Spleen (tissue), 11 donors: ENCODE measurements around the gene TRIM26. TPM values are rescaled to one million over a fixed set of nuclear protein-coding genes. Genes with fewer than 3 reads are reported as not detected.

Experiments used
- DNase-seq: peaks from one replicate; pipeline ENCODE4 v3.0.0-alpha.2; 2020
- H3K27ac ChIP-seq, 8 donors: fragments of 200-600 bp; sonication (generic) in 7 of 8; 1 replicate in 4 of 8; 2 replicates in 4 of 8; pipeline versions ENCODE4 v1.5.0 to v1.8.0; 2016 to 2021; ENCODE audit warnings: inconsistent platforms in 4 of 8, mild to moderate bottlenecking in 4 of 8, moderate library complexity in 1 of 8
- H3K27me3 ChIP-seq, 7 donors: fragments of 200-600 bp; sonication (generic) in 6 of 7; replicated peaks in 1 of 7; 1 replicate in 4 of 7; 2 replicates in 3 of 7; pipeline versions ENCODE4 v1.5.0 to v1.8.0; 2016 to 2021; ENCODE audit warnings: inconsistent platforms in 3 of 7, mild to moderate bottlenecking in 1 of 7
- H3K36me3 ChIP-seq, 6 donors: fragments of 200-600 bp; sonication (generic) in 5 of 6; 1 replicate in 4 of 6; 2 replicates in 2 of 6; pipeline versions ENCODE4 v1.5.0 to v1.8.0; 2016 to 2021; ENCODE audit warnings: inconsistent platforms in 2 of 6
- H3K4me1 ChIP-seq, 6 donors: fragments of 200-600 bp; sonication (generic) in 5 of 6; 1 replicate in 3 of 6; 2 replicates in 3 of 6; pipeline versions ENCODE4 v1.5.0 to v1.8.0; 2016 to 2021; ENCODE audit warnings: inconsistent platforms in 3 of 6
- H3K4me3 ChIP-seq, 8 donors: fragments of 200-600 bp; sonication (generic) in 7 of 8; 1 replicate in 4 of 8; 2 replicates in 4 of 8; pipeline versions ENCODE4 v1.5.0 to v1.8.0; 2016 to 2021; ENCODE audit warnings: inconsistent platforms in 4 of 8, mild to moderate bottlenecking in 4 of 8, moderate library complexity in 2 of 8
- H3K9me3 ChIP-seq, 8 donors: fragments of 200-600 bp; sonication (generic) in 7 of 8; 1 replicate in 4 of 8; 2 replicates in 4 of 8; pipeline versions ENCODE4 v1.5.0 to v1.8.0; 2016 to 2021; ENCODE audit warnings: inconsistent platforms in 4 of 8
- POLR2A ChIP-seq, 3 donors: fragments of 450-650 bp; IDR thresholded peaks; one replicate each; pipeline ENCODE4 v1.5.1; 2017; ENCODE audit warnings: antibody characterized with exemption in 3 of 3, mild to moderate bottlenecking in 1 of 3
- POLR2AphosphoS5 ChIP-seq, 3 donors: sonication (generic); formaldehyde crosslinking; IDR thresholded peaks; one replicate each; pipeline ENCODE4 v1.5.1; 2017; ENCODE audit warnings: antibody characterized with exemption in 3 of 3
- WGBS, 5 donors: extraction: QIAGEN DNeasy Blood & Tissue Kit in 3 of 5; methylation state at CpG; one replicate each; pipeline versions ENCODE4 v1.1.5 to v1.1.7; 2013 to 2018; 5-methylcytosine and 5-hydroxymethylcytosine counted together
- intact Hi-C: fragments of 100-400 bp; cut with DNase I; formaldehyde crosslinking; loops from one replicate; pipeline ENCODE4 v1.15.0; 2023; ENCODE audit warnings: low total_unique reads
- polyA plus RNA-seq, 3 donors: library from polyadenylated mRNA; stranded (reverse); fragments of 200-250 nt; gene quantifications; one replicate each; pipeline ENCODE4 v1.2.1, GENCODE V29; 2013
- total RNA-seq, 7 donors: library from RNA; depleted of rRNA in 3 of 7; stranded (reverse); fragments of >200 nt in 3 of 7; fragmentation: NEBNext Ultra II Directional in 4 of 7; extraction: Animal tissue kit (Norgen Biotek cat#: 25700) in 4 of 7; gene quantifications; one replicate each; pipeline versions ENCODE4 v1.1.0 to v1.2.1, GENCODE V29; 2016 to 2021
- TF ChIP-seq, protein P1 (sequence below), 11 experiments: fragments of 200-600 bp in 7 of 11; fragments of 450-650 bp in 4 of 11; sonication (generic) in 4 of 11; IDR thresholded peaks in 8 of 11; conservative IDR thresholded peaks in 3 of 11; 1 replicate in 7 of 11; 2 replicates in 4 of 11; pipeline versions ENCODE4 v1.4.0 to v1.8.0; 2016 to 2021; ENCODE audit warnings: antibody characterized with exemption in 11 of 11, inconsistent platforms in 4 of 11, mild to moderate bottlenecking in 1 of 11
- donor health status: healthy with polysubstance abuse.
- donor health status: DM: no; HTN: no; CAD: no; lungs with moderate emphysema.
- donor health status: DM: no; HTN: no; CAD: no.
- donor health status: Bipolar disorder and iron deficiency.
- donor health status: healthy.
- donor health status: DM: no; HTN: no; CAD: no.
- donor health status: DM: yes; HTN: yes; CAD: no.

TRIM26 gene
- total and polyA plus RNA-seq, 10 donors, result 22.6 to 64.3 (median 46.8) TPM

DNA sequence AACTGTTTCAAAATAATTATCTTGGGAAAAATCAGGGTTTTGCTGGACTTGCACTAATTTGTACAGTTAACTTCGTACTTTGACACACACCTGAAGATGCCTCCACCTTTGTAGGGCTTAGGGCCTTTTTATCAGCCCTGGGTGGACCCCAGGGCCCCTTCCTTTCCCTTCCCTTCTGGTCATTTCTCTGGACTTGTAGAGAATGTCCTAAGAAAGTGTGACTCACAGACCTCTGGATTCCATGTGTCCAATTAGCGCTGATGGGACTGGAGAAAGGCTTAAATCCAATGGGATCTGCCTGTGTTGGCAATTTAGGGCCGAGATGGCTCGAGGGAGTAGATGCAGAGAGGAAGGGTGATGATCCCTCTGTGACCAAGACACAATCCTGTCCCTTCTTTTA lies 40.5 kb downstream of the TRIM26 start:
- no peaks in the 10 kb centered on the region for H3K9me3 ChIP-seq
- H3K4me1 ChIP-seq, result peaks cover 6 to 15% (median 11%) of the 10 kb centered on the region in 6 donors
- TF ChIP-seq, protein P1, sequence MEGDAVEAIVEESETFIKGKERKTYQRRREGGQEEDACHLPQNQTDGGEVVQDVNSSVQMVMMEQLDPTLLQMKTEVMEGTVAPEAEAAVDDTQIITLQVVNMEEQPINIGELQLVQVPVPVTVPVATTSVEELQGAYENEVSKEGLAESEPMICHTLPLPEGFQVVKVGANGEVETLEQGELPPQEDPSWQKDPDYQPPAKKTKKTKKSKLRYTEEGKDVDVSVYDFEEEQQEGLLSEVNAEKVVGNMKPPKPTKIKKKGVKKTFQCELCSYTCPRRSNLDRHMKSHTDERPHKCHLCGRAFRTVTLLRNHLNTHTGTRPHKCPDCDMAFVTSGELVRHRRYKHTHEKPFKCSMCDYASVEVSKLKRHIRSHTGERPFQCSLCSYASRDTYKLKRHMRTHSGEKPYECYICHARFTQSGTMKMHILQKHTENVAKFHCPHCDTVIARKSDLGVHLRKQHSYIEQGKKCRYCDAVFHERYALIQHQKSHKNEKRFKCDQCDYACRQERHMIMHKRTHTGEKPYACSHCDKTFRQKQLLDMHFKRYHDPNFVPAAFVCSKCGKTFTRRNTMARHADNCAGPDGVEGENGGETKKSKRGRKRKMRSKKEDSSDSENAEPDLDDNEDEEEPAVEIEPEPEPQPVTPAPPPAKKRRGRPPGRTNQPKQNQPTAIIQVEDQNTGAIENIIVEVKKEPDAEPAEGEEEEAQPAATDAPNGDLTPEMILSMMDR (IDR thresholded peaks at IDR 0.05 in 8 of 11, conservative IDR thresholded peaks at IDR 0.05 in 3 of 11), result no peak
- TF ChIP-seq POLR2A (IDR thresholded peaks at IDR 0.05), result no peak
- no peak for TF ChIP-seq POLR2AphosphoS5 (IDR thresholded peaks at IDR 0.05)
- 81 to 94% (median 85%) methylated on average over 4 of the region's 4 CpGs for WGBS, 5 donors
- H3K4me3 ChIP-seq, result no peak overlapping the region
- DNase-seq, result no peak
- peaks cover 0 to 77% (median 31%) of the 10 kb centered on the region in 7 donors for H3K27me3 ChIP-seq
- H3K36me3 ChIP-seq, result no peaks in the 10 kb centered on the region
- H3K27ac ChIP-seq, result no peak overlapping the region
- intact Hi-C loops, result no loop called here

DNA sequence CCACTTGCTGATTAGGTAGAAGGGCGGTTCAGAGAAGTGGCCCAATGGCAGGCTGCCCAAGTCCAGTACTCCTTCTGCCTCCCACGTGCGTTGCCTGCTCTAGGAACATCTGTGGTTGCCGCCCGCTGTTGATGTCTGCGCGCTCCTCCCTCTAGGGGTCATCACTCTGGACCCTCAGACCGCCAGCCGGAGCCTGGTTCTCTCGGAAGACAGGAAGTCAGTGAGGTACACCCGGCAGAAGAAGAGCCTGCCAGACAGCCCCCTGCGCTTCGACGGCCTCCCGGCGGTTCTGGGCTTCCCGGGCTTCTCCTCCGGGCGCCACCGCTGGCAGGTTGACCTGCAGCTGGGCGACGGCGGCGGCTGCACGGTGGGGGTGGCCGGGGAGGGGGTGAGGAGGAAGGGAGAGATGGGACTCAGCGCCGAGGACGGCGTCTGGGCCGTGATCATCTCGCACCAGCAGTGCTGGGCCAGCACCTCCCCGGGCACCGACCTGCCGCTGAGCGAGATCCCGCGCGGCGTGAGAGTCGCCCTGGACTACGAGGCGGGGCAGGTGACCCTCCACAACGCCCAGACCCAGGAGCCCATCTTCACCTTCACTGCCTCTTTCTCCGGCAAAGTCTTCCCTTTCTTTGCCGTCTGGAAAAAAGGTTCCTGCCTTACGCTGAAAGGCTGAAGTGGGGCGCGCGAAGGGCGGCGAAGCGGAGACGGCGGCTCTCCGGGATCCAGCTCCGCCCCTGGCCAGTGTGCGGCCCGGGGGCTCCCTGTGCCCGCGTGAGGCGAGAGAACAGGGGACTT lies 41.3 kb downstream of the TRIM26 start:
- DNase-seq, result no peak
- H3K27ac ChIP-seq, result no peak overlapping the region
- no peaks in the 10 kb centered on the region for H3K9me3 ChIP-seq
- peaks cover 6 to 15% (median 11%) of the 10 kb centered on the region in 6 donors for H3K4me1 ChIP-seq
- WGBS, 5 donors, result 3 to 11% (median 7%) methylated on average over 36 to 62 of the region's 62 CpGs
- TF ChIP-seq POLR2AphosphoS5 (IDR thresholded peaks at IDR 0.05) (no peak), POLR2A (IDR thresholded peaks at IDR 0.05) (no peak)
- TF ChIP-seq, protein P1 (IDR thresholded peaks at IDR 0.05 in 8 of 11, conservative IDR thresholded peaks at IDR 0.05 in 3 of 11), result no peak
- no peaks in the 10 kb centered on the region for H3K36me3 ChIP-seq
- intact Hi-C loops, result no loop called here
- H3K27me3 ChIP-seq, result peaks cover 0 to 85% (median 31%) of the 10 kb centered on the region in 7 donors
- H3K4me3 ChIP-seq, result peak overlapping the region in 5 of 8 donors; percentile 7 to 55 (median 10)

DNA sequence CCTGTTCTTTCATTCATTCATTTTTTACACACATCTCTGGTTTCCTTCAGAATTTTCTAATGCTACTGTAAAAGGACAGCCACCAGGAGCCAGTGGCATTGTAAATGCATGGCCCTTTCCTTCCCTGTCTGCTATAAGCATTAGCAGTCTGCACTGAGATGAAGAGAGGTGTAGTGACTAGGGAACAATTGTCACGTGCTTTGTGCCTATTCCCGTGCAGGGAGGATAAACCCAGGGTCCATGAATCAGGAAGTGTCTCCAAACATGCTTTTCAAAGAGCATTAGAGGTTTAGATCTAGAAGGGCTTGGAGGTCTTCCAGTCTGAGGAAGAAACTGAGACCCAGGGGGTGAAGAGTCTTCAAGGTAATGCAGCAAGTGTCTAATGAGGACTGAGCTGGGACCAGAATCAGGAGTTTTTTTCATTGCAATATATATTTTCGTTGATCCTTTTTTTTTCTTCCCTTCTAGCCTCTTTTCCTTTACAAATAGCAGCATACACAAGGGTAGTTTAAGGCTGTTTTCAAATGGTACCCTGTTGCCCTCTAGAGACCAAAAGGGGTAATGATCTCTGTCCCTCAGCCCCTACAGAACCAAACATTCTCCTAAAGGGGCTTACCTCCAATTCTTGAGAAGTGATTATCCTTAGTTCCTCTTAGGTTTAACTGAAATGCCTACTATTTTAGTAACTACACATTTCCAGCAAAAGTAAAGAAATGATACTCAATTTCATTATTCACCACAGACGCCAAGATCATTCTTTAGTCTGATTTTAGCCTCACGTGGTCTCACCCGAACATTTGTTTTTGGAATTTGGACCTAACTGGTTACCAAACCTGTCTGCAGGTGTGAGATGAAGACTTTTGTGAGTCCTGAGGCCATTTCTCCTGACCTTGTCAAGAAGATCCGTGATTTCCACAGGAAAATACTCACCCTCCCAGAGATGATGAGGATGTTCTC lies 43.3 kb downstream of the TRIM26 start:
- DNase-seq, result no peak
- peaks cover 6 to 15% (median 11%) of the 10 kb centered on the region in 6 donors for H3K4me1 ChIP-seq
- 21 to 28% (median 26%) methylated on average over 7 of the region's 7 CpGs for WGBS, 5 donors

More for the DNA sequence above, 43.3 kb downstream of the TRIM26 start:
- H3K27me3 ChIP-seq, result peaks cover 0 to 74% (median 31%) of the 10 kb centered on the region in 7 donors
- no peak overlapping the region for H3K27ac ChIP-seq
- intact Hi-C loops, result no loop called here
- TF ChIP-seq, protein P1 (IDR thresholded peaks at IDR 0.05 in 8 of 11, conservative IDR thresholded peaks at IDR 0.05 in 3 of 11), result peak; percentile 32 to 82 (median 65)
- TF ChIP-seq POLR2AphosphoS5 (IDR thresholded peaks at IDR 0.05), result no peak
- no peaks in the 10 kb centered on the region for H3K36me3 ChIP-seq
- H3K9me3 ChIP-seq, result no peaks in the 10 kb centered on the region
- H3K4me3 ChIP-seq, result no peak overlapping the region
